ENCODE results near the gene ARHGAP40.

The ARHGAP40 gene

DNA sequence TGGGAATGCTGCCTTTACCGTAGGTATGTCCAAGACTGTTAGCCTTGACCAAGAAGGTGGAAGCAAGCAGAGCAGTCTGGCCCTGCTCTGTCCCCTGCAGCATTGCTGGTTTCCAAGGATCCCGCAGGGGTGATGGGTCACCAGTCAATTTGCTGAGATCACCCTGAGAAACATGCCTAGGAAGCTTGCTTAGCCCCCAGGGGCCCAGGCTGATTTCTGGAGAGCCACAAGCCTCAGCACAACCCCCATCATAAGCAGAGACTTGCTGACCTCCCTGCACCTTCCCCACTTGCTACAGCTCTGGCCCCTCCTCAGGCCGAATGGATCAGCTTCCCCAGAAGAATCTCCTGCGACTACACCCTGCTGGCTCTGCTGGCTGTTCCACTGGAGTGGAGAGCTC is 21.5 kb downstream of the ARHGAP40 start:
- DNase-seq: no peak

DNA sequence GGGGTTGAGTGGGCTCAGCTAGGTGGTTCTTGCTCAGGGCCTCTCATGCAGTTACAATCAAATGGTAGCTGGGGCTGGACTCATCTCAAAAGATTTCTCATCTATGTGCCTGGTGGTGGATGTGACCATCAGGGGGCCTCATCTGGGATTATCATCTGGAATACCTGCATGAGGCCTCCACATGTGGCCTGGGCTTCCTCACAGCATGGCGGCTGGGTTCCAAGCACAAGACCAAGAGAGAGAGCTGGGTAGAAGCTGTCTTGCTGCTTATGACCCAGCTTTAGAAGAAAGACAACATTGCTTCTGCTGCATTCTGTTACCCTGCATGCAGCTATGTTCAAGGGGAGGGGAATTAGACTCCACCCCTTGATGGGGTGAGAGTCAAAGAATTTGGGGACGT is 22.5 kb downstream of the ARHGAP40 start:
- no peak for DNase-seq

DNA sequence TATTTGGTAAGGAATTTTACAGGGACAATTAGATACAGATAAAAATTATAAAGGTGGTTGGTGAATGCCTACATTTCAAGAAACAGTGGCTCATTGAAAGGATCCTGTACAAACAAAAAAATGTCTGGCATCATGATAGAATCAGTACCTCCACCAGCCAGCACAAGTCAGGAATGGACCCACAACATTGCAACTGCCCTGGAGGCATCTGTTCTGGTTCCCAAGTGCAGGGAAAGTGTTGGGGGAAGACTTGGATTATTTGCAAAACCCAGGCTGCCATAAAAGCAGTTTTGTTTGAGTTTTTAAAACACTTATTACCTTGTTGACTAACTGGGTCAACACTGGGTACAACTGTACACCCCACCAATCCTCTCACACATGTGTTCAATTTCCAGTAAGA is 24.3 kb downstream of the ARHGAP40 start:
- DNase-seq: no peak

DNA sequence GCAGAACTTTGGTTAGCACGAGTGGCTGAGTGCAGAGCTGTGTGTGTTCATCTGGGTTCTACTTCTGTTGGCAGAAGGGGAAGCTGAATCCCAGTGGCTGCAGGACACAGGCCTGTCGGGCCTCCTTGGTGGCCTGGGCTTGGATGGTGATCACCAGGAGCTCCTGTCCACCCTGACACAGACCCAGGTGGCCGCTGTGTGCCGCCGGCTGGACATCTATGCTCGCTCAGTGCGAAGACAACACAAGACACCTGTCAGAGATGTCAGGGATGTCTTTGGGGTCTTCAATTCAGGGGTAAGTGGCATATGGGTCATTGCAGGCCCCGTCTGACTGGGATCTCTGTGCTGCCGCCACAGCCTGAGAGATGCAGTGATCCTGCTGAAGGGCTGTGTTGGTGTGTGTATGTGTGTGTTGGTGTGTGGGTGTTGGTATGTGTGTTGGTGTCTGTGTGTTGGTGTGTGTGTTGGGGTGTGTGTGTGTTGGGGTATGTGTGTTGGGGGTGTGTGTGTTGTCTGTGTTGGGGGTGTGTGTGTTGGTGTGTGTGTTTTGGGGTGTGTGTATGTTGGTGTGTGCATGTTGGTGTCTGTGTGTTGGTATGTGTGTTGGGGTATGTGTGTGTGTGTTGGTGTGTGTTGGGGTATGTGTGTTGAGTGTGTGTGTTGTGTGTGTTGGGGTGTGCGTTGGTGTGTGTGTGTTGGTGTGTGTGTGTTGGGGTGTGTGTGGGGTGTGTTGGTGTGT is 25.5 kb downstream of the ARHGAP40 start:
- DNase-seq: no peak

DNA sequence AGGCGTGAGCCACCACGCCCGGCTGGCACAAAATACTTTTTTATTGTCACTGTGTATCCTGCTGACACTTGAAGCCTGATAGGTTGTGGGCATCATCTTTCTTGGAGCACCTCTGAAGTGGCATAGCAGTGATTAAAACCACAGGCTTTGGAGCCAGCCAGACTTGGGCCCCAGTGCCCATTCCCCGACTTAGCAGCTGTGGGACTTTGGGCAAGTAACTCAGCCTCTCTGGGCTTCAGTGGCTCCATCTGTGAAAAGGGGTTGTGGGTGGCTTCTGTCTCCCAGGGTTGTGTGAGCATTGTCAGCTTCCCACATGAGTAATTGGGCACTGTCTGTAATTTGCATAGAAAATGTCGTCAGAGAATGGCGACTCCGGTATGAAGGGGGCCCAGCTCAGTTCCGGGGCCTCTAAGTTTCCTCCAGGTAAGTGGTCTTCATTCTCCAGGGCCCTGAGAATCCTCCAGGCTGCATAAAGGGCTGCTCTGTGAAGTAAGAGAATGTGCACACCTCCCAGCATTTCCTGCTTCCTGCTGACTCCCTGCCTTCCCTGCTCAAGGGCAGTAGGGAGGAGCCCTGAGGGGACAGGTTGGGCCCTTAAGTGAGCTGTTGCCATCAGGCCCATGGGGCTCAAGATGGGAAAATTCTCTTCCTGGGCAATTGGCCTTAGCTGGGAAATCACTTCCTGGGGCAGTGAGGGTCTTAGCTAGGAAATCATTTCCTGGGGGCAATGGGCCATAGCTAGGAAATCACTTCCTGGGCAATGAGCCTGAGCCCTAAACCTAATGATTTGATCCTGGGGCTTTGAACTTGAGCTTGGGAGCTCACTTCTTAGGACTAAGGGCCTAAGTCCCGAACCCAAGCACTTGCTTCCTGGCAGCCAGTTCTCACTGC is 27.2 kb downstream of the ARHGAP40 start:
- no peak for DNase-seq

DNA sequence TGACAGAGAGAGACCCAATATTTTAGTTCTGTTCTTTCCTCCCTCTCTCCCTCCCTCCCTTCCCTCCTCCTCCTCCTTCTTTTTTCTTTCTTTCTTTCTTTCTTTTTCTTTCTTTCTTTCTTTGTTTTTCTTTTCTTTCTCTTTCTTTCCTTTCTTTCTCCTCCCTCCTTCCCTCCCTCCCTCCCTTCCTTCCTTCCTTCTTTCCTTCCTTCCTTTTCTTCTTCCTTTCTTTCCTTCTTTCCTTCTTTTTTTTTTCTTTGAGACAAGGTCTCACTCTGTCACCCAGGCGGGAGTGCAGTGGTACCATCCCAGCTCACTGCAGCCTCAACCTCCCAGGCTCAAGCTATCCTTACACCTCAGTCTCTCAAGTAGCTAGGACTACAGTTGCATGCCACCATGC is 28.4 kb downstream of the ARHGAP40 start:
- DNase-seq: no peak

DNA sequence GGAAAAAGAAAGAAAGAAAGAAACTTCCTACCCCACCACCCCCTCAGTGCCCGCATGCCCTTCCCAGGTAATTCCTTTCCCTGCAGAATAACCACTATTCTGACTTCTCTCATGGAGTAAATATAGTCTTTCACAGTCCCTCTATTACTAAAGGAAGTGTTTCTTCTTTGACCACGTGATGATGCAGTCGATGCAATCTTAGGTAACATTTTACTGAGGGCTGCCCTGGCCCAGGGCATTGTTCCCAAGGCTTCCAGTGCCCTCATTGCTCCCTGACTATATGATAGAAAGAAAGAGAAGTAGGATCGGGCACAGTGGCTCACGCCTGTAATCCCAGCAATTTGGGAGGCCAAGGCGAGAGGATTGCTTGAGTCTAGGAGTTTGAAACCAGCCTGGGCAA is 29.1 kb downstream of the ARHGAP40 start:
- no peak for DNase-seq

DNA sequence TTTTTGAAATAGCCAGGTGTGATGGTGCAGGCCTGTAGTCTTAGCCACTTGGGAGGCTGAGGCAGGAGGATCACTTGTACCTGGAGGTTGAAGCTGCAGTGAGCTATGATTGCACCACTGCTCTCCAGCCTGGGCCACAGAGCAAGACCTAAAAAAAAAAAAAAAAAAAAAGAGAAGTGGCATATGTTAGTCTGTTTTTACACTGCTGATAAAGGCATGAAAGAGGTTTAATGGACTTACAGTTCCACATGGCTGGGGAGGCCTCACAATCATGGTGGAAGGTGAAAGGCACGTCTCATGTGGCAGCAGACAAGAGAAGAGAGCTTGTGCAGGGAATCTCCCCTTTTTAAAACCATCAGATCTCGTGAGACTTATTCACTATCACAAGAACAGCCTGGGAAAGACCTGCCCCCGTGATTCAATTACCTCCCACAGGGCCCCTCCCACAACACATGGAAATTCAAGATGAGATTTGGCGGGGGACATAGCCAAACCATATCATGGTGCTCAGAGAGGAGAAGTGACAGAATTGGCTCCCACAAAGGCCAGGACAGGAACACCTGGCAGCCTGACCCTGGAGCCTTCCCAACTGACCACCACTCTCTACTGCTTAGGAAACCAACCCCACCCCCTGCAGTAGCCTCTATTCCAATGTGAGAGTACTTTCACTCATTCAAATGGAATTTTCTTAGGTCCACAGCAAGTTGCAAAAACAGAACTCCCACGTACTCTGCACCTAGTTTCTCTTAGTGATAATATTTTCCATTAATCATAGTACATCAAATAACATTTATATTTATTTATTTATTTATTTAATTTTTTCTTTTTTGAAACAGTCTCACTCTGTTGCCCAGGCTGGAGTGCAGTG is 29.8 kb downstream of the ARHGAP40 start:
- DNase-seq: no peak

DNA sequence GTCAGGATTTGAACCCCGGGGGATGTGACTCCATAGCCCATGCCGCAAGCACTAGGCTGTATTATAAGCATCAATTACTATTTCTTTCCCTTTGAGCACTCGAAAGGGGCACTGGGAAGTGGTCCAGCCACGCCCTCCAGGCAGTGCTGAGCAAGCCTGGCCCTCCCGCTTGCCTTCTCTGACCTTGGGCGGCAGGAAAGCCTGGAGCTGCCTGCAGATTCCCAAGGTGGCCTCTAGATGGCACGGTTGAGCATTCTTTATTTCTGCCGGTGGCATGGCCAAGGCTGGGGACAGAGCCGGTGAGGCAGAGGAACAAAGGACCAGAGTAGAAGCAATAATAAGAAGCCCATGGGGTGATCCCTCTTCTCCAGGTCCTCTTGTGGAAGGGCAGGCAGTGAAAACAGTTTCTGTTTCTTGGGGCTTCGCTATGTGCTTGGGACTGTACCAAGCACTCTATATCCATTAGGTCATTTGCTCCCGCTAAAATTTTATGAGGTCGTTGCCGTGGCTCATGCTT is 32.0 kb downstream of the ARHGAP40 start:
- DNase-seq: peak; percentile 48 to 57

DNA sequence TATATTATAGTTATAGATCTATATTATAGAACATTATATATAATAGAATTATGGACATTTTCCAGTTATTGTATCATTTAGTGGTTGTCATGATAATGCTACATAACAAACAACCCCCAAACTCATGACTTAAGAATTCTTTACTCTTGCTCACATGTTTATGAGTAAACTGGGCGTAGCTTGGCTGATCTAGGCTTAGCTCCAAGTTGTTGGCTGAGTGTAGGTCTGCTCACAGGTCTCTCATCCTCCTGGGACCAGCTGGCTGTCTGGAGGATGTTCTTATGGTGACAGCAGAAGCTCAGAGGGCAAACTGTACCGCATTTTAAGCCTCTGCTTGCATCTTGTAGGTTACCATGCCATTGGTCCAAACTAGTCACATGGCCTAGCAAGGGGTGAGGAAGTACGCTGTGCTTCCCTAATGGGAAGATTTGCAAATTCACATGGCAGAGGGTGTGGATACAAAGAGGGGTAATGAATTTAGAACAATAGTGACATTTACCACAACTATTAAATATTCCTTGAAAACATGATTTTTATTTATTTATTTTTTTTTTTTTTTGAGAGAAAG is 34.2 kb downstream of the ARHGAP40 start:
- peak; percentile 2 to 9 for DNase-seq

DNA sequence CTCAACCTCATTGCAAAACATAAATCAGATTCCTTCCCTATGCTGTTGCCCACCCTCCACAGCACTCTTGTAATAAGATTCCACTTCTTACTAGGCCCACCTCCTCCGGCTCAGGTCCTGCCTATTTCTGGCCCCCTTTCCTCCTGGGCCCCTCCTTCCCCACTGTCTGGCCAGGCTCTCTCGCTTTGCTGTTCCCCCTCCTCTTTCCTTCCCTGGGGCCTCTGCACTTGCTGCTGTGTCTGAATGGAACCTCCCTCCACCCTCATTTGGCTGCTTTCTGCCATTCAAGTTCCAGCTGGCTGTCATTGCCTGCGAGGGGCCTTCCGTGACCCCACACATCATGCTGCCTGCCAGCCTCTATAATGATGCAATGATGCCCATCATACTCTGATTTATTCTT is 38.9 kb downstream of the ARHGAP40 start:
- no peak for DNase-seq

DNA sequence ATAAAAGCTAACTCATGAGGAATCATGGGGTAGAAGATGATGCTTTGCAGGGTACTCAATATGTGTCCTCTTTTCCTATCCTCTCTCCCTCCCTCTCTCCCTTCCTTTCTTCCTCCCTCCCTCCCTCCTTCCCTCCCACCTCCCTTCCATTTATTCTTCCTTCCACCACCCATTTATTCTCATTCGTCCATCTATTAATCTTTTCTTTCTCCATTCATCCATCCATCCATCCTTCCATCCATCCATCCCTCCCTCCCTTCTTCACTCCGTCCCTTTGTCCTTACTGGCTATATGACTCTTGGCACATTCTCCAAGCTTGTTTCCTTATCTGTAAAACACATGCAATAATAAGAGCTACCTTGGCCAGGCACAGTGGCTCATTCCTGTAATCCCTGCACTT is 40.9 kb downstream of the ARHGAP40 start:
- no peak for DNase-seq

DNA sequence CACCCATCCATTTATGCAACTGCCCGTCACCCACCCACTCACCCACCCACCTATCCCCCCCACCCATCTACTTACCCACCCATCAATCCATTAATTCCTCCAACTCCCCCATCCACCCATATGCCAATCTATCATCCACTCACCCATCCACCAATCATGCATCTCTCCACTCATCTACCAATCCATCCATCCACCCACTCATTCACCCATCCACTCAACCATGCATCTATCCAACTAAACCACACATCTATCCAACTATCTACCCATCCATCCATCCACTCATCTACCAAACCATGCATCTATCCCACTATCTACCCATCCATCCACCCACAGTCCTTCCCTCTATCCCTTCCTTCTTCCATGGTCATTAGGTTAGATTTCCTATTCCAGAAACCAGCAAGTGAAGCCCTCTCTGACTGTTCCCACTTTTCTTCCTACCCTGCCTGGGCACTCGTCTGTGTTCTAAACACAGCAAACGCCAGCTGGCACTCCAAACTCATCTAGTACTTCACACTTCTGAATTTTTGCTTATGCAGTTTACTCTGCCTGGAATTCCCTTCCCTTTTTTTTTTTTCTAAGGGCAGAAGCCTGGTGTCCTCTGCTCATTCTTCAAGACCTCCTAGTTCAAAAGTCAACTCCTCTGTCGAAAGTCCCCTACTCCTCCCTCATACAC is 43.1 kb downstream of the ARHGAP40 start:
- no peak for DNase-seq

DNA sequence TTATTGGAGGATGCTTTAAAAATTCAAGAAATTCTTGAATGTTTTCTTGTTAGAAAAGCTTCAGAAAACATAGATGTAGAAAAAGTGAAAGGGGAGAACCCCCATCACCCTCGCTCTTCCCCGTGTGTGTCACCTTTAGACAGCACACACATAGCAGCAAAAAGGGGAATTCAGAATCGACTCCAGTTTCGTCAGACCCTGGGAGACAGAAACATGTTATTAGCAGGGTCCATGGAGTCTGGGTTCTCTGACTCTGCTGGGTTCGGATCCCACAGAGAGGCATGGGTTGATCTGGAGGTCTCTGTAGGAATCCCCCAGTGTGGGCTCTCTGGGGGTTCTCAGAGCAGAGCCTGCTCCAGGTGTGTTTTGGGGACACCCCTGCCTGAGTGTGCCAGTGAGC is 43.7 kb downstream of the ARHGAP40 start:
- DNase-seq: no peak

DNA sequence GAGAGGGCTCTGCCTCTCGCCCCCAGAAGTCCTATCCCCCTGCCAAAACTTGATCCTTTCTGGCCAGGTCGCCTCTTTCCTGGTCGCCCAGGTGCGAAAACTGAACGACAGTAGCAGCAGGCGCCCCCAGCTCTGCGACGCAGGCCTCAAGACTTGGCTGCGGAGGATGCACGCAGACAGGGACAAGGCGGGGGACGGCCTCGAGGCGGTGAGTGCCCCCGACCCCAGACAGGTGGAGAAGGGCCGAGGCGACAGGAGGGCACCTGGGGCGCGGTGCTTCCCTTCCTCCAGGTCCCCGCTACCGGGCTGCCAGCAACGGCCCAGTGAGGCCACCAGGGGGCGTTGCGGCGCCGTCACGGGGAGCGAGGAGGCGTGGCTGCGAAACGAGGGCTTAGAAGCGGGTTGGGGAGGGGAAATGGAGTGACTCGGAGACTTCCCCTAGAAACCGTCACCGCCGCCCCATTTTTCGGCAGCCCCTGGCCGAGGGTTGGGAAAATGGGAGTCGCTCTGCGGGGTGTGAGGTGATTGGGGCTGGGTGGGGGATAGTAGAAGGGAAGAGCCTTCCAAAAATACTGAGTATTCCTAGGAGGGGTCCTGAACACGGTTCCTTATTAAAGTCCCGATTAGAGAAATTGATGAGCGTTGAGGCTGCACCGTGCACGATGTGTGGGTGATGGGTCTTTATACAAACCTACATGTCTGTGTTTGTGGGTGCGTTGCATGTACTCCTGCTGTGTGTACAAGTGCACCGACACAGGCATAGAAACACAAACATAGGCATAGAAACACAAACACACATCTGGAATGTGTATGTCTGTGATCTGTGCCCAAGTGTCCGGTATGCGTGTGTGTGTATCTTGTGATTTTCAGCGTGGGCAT is 44.6 kb downstream of the ARHGAP40 start:
- DNase-seq: peak; percentile 70 to 71

DNA sequence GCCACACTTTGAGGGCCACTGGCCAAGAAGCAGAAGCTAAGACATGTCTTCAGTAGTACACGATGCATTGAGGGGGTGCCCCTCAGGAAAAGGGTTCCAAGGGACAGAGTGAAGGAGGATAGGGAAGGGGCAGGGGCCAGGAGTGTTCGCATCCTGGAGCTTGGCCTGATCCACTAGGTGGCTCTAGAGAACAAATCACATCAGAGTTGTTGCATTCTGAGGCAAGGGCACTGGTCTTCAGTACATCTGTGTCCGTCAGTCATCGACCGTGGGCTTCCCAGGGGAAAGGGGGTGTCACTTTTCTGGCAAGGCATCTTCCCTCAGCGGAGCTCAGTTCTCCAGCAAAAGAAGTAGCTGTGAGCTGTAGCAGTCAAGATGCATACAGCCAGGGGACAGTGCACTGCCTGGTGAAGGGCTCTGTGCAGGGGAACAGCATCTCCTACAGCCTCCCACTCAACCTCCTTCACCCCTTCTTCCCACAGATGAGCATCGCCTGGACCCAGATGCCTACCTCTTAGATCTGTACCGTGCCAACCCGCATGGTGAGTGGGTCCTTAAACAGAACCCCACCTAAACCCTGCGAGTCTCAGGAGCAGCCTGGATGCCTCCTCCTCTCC is 47.8 kb downstream of the ARHGAP40 start:
- DNase-seq: peak in 1 of 2 experiments; percentile 4

DNA sequence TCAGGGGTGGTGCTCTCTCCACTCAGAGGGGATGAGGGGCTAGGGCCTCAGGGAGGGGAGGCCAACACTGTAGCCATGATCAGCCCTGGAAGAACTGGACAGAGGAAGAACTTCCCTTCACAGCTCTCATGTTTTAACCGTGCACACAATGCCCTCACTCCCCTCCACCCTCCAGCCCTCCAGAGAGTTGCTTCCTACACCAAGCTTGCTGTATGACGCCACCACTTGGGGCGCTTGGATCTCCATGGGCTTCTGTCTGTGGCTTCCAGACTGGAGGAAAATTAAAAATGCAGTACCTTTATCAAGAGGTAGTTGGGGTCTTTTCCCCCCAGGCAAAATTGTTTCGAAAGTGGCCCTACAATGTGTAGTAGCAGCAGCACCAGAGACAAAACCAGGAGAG is 48.4 kb downstream of the ARHGAP40 start:
- no peak for DNase-seq

DNA sequence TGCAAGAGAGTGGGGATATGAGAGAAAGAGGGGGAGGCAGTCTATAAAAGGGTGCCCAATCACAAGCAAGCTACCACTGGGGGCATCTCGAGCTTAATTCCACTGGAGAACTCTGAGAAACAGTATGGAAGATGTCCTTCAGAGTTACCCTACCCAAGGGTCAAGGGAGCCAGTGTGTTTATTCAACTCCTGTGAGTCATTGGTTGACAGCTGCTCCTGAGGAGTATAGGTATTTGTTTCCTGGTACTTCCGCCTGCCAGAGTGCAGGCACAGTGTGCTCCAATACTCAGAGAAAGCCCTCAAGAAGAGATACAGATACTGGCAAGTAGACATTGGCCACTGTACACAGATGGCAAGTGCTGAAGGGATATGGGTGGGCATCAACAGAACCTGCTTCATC is 49.5 kb downstream of the ARHGAP40 start:
- no peak for DNase-seq

DNA sequence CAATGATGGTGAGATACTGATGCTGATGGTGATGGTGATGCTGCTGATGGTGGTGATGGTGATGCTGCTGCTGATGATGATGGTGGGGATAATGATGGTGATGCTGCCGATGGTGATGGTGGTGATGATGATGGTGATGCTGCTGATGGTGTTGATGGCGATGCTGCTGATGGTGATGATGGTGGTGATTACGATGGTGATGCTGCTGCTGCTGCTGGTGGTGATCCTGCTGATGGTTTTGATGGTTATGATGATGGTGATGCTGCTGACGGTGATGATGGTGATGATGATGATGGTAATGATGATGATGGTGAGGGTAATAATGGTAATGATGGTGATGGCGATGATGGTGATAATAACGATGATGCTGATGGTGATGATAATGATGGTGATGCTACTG is 50.0 kb downstream of the ARHGAP40 start:
- no peak for DNase-seq

DNA sequence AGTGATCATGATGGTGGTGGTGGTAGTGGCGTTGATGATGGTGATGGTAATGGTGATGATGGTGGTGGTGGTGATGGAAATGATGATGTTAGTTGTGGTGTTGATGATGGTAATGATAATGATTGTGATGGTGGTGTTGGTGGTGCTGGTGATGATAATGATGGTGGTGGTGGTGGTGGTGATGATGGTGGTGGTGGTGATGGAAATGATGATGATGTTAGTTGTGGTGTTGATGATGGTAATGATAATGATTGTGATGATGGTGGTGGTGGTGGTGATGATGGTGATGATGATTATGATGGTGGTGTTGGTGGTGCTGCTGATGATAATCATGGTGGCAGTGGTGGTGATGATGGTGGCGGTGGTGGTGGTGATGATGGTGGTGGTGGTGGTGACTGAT is 51.4 kb downstream of the ARHGAP40 start:
- DNase-seq: no peak

DNA sequence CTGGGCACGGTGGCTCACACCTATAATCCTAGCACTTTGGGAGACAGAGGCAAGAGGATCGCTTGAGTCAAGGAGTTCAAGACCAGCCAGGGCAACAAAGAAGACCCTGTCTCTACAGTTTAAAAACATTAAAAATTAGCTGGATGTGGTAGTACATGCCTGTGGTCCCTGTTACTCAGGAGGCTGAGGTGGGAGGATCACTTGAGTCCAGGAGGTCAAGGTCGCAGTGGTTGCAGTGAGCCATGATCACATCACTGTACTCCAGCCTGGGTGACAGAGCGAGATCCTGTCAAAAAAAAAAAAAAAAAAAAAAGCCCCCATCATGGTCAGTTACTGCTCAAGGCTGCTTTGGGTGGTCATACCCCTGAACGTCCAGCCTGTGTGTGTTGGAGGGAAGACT is 55.8 kb downstream of the ARHGAP40 start:
- DNase-seq: no peak
